ENCODE data around the gene ITGBL1.

Gene ITGBL1

GRCh38 chr13:101452519-101453485 is at the start of gene ITGBL1:
TSS of gene ITGBL1 (plus strand) at chr13:101452675. CDS start at chr13:101452834, 159 bp downstream.
- no peak for DNase-seq (ENCODE audit: low read depth in 2 of 2, low spot score in 1 of 2)

GRCh38 chr13:101406791-101407190 is 45.7 kb upstream of the ITGBL1 start:
- no peak for DNase-seq (ENCODE audit: low read depth in 2 of 2, low spot score in 1 of 2)

GRCh38 chr13:101408154-101408553 is 44.3 kb upstream of the ITGBL1 start:
- no peak for DNase-seq (ENCODE audit: low read depth in 2 of 2, low spot score in 1 of 2)

- DNase-seq (ENCODE audit: low read depth in 2 of 2, low spot score in 1 of 2) = no peak
These were observed 43.4 kb upstream of the ITGBL1 start for GRCh38 chr13:101408992-101409656.

- no peak for DNase-seq (ENCODE audit: low read depth in 2 of 2, low spot score in 1 of 2)
These were observed 40.4 kb upstream of the ITGBL1 start for GRCh38 chr13:101412076-101412475.

GRCh38 chr13:101415358-101416174 is 36.9 kb upstream of the ITGBL1 start:
- DNase-seq (ENCODE audit: low read depth in 2 of 2, low spot score in 1 of 2) = no peak

- no peak for DNase-seq (ENCODE audit: low read depth in 2 of 2, low spot score in 1 of 2)
These were observed 36.1 kb upstream of the ITGBL1 start, which contains the start of gene NALCN for GRCh38 chr13:101416181-101417042. TSS of gene NALCN (minus strand) at chr13:101416508. CDS start at chr13:101399126, 17,382 bp downstream.

GRCh38 chr13:101417043-101417406 is 35.5 kb upstream of the ITGBL1 start:
- no peak for DNase-seq (ENCODE audit: low read depth in 2 of 2, low spot score in 1 of 2)

- DNase-seq (ENCODE audit: low read depth in 2 of 2, low spot score in 1 of 2) = no peak
These were observed 35.0 kb upstream of the ITGBL1 start for GRCh38 chr13:101417501-101417900.

- DNase-seq (ENCODE audit: low read depth in 2 of 2, low spot score in 1 of 2) = no peak
These were observed 28.6 kb upstream of the ITGBL1 start for GRCh38 chr13:101423872-101424271.

GRCh38 chr13:101424381-101425155 is 27.9 kb upstream of the ITGBL1 start:
- DNase-seq (ENCODE audit: low read depth in 2 of 2, low spot score in 1 of 2) = no peak

- no peak for DNase-seq (ENCODE audit: low read depth in 2 of 2, low spot score in 1 of 2)
These were observed 27.4 kb upstream of the ITGBL1 start for GRCh38 chr13:101425156-101425471.

- DNase-seq (ENCODE audit: low read depth in 2 of 2, low spot score in 1 of 2) = no peak
These were observed 26.9 kb upstream of the ITGBL1 start for GRCh38 chr13:101425623-101426022.

- DNase-seq (ENCODE audit: low read depth in 2 of 2, low spot score in 1 of 2) = no peak
These were observed 22.7 kb upstream of the ITGBL1 start for GRCh38 chr13:101429733-101430132.

GRCh38 chr13:101433895-101434294 is 18.6 kb upstream of the ITGBL1 start:
- DNase-seq (ENCODE audit: low read depth in 2 of 2, low spot score in 1 of 2) = no peak

- no peak for DNase-seq (ENCODE audit: low read depth in 2 of 2, low spot score in 1 of 2)
These were observed 18.0 kb upstream of the ITGBL1 start for GRCh38 chr13:101434486-101434885.

GRCh38 chr13:101447852-101448251 is 4.6 kb upstream of the ITGBL1 start:
- DNase-seq (ENCODE audit: low read depth in 2 of 2, low spot score in 1 of 2) = no peak

GRCh38 chr13:101449790-101450748 is 2.4 kb upstream of the ITGBL1 start:
- no peak for DNase-seq (ENCODE audit: low read depth in 2 of 2, low spot score in 1 of 2)

GRCh38 chr13:101450749-101451130 is 1.7 kb upstream of the ITGBL1 start:
- DNase-seq (ENCODE audit: low read depth in 2 of 2, low spot score in 1 of 2) = no peak

Measured in stimulated activated CD8-positive, alpha-beta memory T cell treated with anti-CD3 and anti-CD28 coated beads, Interleukin-4, amount 100 ng/mL, for 4 hours (primary cell).